Astrocyte (in vitro differentiated cells and primary cell): ENCODE data around the gene WFDC11. TPM values are rescaled to one million over a fixed set of nuclear protein-coding genes. Genes with fewer than 3 reads are reported as not detected.
"Not testable (repeated sequence)": the region's sequence is repeated elsewhere in the genome, so short reads cannot be mapped to it uniquely, and the experiment has no call there.

Experiments
- DNase-seq: peaks from one replicate; pipeline ENCODE4 v3.0.0-alpha.2; 2010; ENCODE audit warnings: low read depth
- FAIRE-seq: peaks from 2 replicates; lab custom pipeline; 2011; peaks lifted over from hg19 to GRCh38; lab: Jason Lieb, UNC
- H2AFZ ChIP-seq: 2 replicates; pipeline ENCODE4 v1.6.0; 2012; ENCODE audit warnings: low read depth, low read length, inconsistent platforms
- H3K27ac ChIP-seq: 2 replicates; pipeline ENCODE4 v1.5.1; 2011; ENCODE audit warnings: low read depth, low read length, inconsistent platforms
- H3K27me3 ChIP-seq: 2 replicates; pipeline ENCODE4 v1.6.0; 2011; ENCODE audit warnings: low read length, inconsistent platforms; ENCODE audit not compliant: insufficient read depth
- H3K36me3 ChIP-seq: 2 replicates; pipeline ENCODE4 v1.5.1; 2011; ENCODE audit warnings: low read length, inconsistent platforms; ENCODE audit not compliant: insufficient read depth
- H3K4me1 ChIP-seq: 2 replicates; pipeline ENCODE4 v1.5.1; 2011; ENCODE audit warnings: low read length, inconsistent platforms; ENCODE audit not compliant: insufficient read depth
- H3K4me2 ChIP-seq: 2 replicates; pipeline ENCODE4 v1.6.0; 2012; ENCODE audit warnings: low read length, inconsistent platforms
- H3K4me3 ChIP-seq: 2 replicates; pipeline ENCODE4 v1.5.1; 2011; ENCODE audit warnings: low read depth, mild to moderate bottlenecking, low read length, inconsistent platforms; ENCODE audit not compliant: insufficient read depth
- H3K79me2 ChIP-seq: 2 replicates; pipeline ENCODE4 v1.6.0; 2012; ENCODE audit warnings: mild to moderate bottlenecking, low read length, inconsistent platforms; ENCODE audit not compliant: insufficient read depth
- H3K9ac ChIP-seq: 2 replicates; pipeline ENCODE4 v1.6.0; 2012; ENCODE audit warnings: mild to moderate bottlenecking, low read length, inconsistent platforms
- H3K9me3 ChIP-seq: 2 replicates; pipeline ENCODE4 v1.5.1; 2012; ENCODE audit warnings: low read depth, mild to moderate bottlenecking, low read length, inconsistent platforms; ENCODE audit not compliant: insufficient read depth
- H4K20me1 ChIP-seq: 2 replicates; pipeline ENCODE4 v1.6.0; 2012; ENCODE audit warnings: low read length, inconsistent platforms; ENCODE audit not compliant: insufficient read depth
- H3K27ac Mint-ChIP-seq: one replicate; pipeline ENCODE4 v1.8.0; 2021; ENCODE audit warnings: mild to moderate bottlenecking, mixed read lengths; ENCODE audit not compliant: unreplicated experiment
- H3K27me3 Mint-ChIP-seq: one replicate; pipeline ENCODE4 v1.8.0; 2021; ENCODE audit warnings: low read depth, mixed read lengths; ENCODE audit not compliant: unreplicated experiment
- H3K36me3 Mint-ChIP-seq: one replicate; pipeline ENCODE4 v1.8.0; 2021; ENCODE audit warnings: low read depth, mixed read lengths; ENCODE audit not compliant: unreplicated experiment
- H3K4me1 Mint-ChIP-seq: one replicate; pipeline ENCODE4 v1.8.0; 2021; ENCODE audit warnings: low read depth, mixed read lengths; ENCODE audit not compliant: unreplicated experiment
- H3K4me3 Mint-ChIP-seq: one replicate; pipeline ENCODE4 v1.8.0; 2021; ENCODE audit warnings: mild to moderate bottlenecking, moderate library complexity, mixed read lengths; ENCODE audit not compliant: unreplicated experiment
- H3K9me3 Mint-ChIP-seq: one replicate; pipeline ENCODE4 v1.8.0; 2021; ENCODE audit warnings: mild to moderate bottlenecking, mixed read lengths; ENCODE audit not compliant: unreplicated experiment
- CTCF ChIP-seq: IDR thresholded peaks from 2 replicates; pipeline ENCODE4 v1.5.1; 2011; ENCODE audit warnings: low read depth, mild to moderate bottlenecking, inconsistent platforms, low read length, moderate library complexity; ENCODE audit not compliant: insufficient read depth
- EZH2 ChIP-seq: IDR thresholded peaks from 2 replicates; pipeline ENCODE4 v1.6.1; 2012; ENCODE audit warnings: mild to moderate bottlenecking, low read length, inconsistent platforms; ENCODE audit not compliant: insufficient read depth
- total RNA-seq: library from RNA; stranded (reverse); gene quantifications from 2 replicates; pipeline ENCODE4 v1.2.1, GENCODE V29; 2021

WFDC11 gene
- total RNA-seq, 1 donor from 2014 or later: not detected

GRCh38 chr20:45646875-45647274 is 23.2 kb downstream of the WFDC11 start:
- no peak overlapping the region for H3K4me2 ChIP-seq
- no peak overlapping the region for H3K27ac ChIP-seq
- no peak overlapping the region for H3K4me3 ChIP-seq
- H3K27me3 ChIP-seq: no peaks in the 10 kb centered on the region
- no peak overlapping the region for H2AFZ ChIP-seq
- Mint-ChIP-seq H3K27me3 (peaks cover 3% of the 10 kb centered on the region), H3K9me3 (peaks cover 10% of the 10 kb centered on the region), H3K4me1 (no peaks in the 10 kb centered on the region), H3K36me3 (no peaks in the 10 kb centered on the region), H3K4me3 (no peak overlapping the region), H3K27ac (no peak overlapping the region)
- FAIRE-seq (no peak), DNase-seq (no peak)
- TF ChIP-seq EZH2 (no peak), CTCF (no peak)
- H3K79me2 ChIP-seq: no peaks in the 10 kb centered on the region
- H3K9ac ChIP-seq: no peak overlapping the region
- H3K9me3 ChIP-seq: no peaks in the 10 kb centered on the region
- no peaks in the 10 kb centered on the region for H3K36me3 ChIP-seq
- H3K4me1 ChIP-seq: no peaks in the 10 kb centered on the region
- no peaks in the 10 kb centered on the region for H4K20me1 ChIP-seq

GRCh38 chr20:45645869-45646268 is 24.2 kb downstream of the WFDC11 start:
- H3K4me2 ChIP-seq, H3K27me3 Mint-ChIP-seq: not testable (repeated sequence)

GRCh38 chr20:45641076-45641475 is 29.0 kb downstream of the WFDC11 start:
- H3K27ac ChIP-seq, H3K27me3 ChIP-seq, H3K4me2 ChIP-seq, FAIRE-seq, H3K9ac ChIP-seq, H3K27ac Mint-ChIP-seq, H3K4me3 ChIP-seq, H3K9me3 Mint-ChIP-seq, H3K4me3 Mint-ChIP-seq, H3K4me1 Mint-ChIP-seq, H3K27me3 Mint-ChIP-seq, H3K4me1 ChIP-seq, H3K36me3 ChIP-seq, DNase-seq, H2AFZ ChIP-seq, H3K9me3 ChIP-seq, H3K79me2 ChIP-seq, H3K36me3 Mint-ChIP-seq, H4K20me1 ChIP-seq: not testable (repeated sequence)

More at GRCh38 chr20:45645869-45646268, 24.2 kb downstream of the WFDC11 start:
- not testable (repeated sequence) for H3K4me3 Mint-ChIP-seq, H3K4me1 ChIP-seq, H2AFZ ChIP-seq, DNase-seq, H3K27me3 ChIP-seq, H3K9me3 Mint-ChIP-seq, H3K36me3 ChIP-seq, H3K9me3 ChIP-seq, H3K4me1 Mint-ChIP-seq, H4K20me1 ChIP-seq, H3K4me3 ChIP-seq, FAIRE-seq, H3K27ac ChIP-seq, H3K27ac Mint-ChIP-seq, H3K36me3 Mint-ChIP-seq, H3K79me2 ChIP-seq, H3K9ac ChIP-seq

- FAIRE-seq: no peak
- peaks cover 5% of the 10 kb centered on the region for H3K9me3 Mint-ChIP-seq
- no peak for TF ChIP-seq EZH2
- no peak for TF ChIP-seq CTCF
These were observed 30.4 kb downstream of the WFDC11 start for GRCh38 chr20:45639687-45640086.

More at GRCh38 chr20:45639687-45640086, 30.4 kb downstream of the WFDC11 start:
- no peaks in the 10 kb centered on the region for H3K4me1 ChIP-seq
- H4K20me1 ChIP-seq: no peaks in the 10 kb centered on the region
- H3K9me3 ChIP-seq: no peaks in the 10 kb centered on the region
- no peak overlapping the region for H3K27ac ChIP-seq
- H3K27me3 Mint-ChIP-seq: peaks cover 2% of the 10 kb centered on the region
- no peaks in the 10 kb centered on the region for H3K79me2 ChIP-seq
- no peaks in the 10 kb centered on the region for H3K36me3 Mint-ChIP-seq
- no peaks in the 10 kb centered on the region for H3K4me1 Mint-ChIP-seq
- H2AFZ ChIP-seq: no peak overlapping the region
- H3K4me2 ChIP-seq: no peak overlapping the region
- no peak overlapping the region for H3K4me3 ChIP-seq
- H3K27ac Mint-ChIP-seq: no peak overlapping the region
- no peaks in the 10 kb centered on the region for H3K27me3 ChIP-seq
- no peak for DNase-seq
- no peak overlapping the region for H3K9ac ChIP-seq
- H3K4me3 Mint-ChIP-seq: no peak overlapping the region
- no peaks in the 10 kb centered on the region for H3K36me3 ChIP-seq
